Trophoblast cell (in vitro differentiated cells and primary cell): Measurements from ENCODE around the gene DCTN1. TPM values are rescaled to one million over a fixed set of nuclear protein-coding genes. Genes with fewer than 3 reads are reported as not detected.
A peak's percentile ranks its signal among the peaks of the same experiment; 100 is the strongest.

Source experiments
- DNase-seq, 2 donors: peaks; one replicate each; pipeline ENCODE4 v3.0.0-alpha.2; 2016
- H2AFZ ChIP-seq: 2 replicates; pipeline ENCODE4 v1.6.1; 2013; ENCODE audit warnings: low read length, moderate library complexity, mild to moderate bottlenecking; ENCODE audit not compliant: insufficient read depth, poor library complexity
- H2AK5ac ChIP-seq: 2 replicates; pipeline ENCODE4 v1.6.1; 2013; ENCODE audit warnings: mild to moderate bottlenecking, low read length
- H2BK120ac ChIP-seq: 2 replicates; pipeline ENCODE4 v1.6.1; 2013; ENCODE audit warnings: low read length, mild to moderate bottlenecking, moderate library complexity; ENCODE audit not compliant: insufficient read depth, poor library complexity
- H2BK12ac ChIP-seq: 2 replicates; pipeline ENCODE4 v1.6.1; 2013; ENCODE audit warnings: mild to moderate bottlenecking, low read length, moderate library complexity
- H2BK5ac ChIP-seq: 2 replicates; pipeline ENCODE4 v1.6.1; 2013; ENCODE audit warnings: low read length, low read depth, moderate library complexity, mild to moderate bottlenecking; ENCODE audit not compliant: poor library complexity
- H3K14ac ChIP-seq: 2 replicates; pipeline ENCODE4 v1.6.1; 2013; ENCODE audit warnings: mild to moderate bottlenecking, low read length
- H3K18ac ChIP-seq: 2 replicates; pipeline ENCODE4 v1.6.1; 2013; ENCODE audit warnings: mild to moderate bottlenecking, low read length
- H3K23ac ChIP-seq: 2 replicates; pipeline ENCODE4 v1.6.1; 2013; ENCODE audit warnings: low read length
- H3K27ac ChIP-seq: 2 replicates; pipeline ENCODE4 v1.5.1; 2013; ENCODE audit warnings: low read depth, mild to moderate bottlenecking, inconsistent platforms, low read length, moderate library complexity
- H3K27me3 ChIP-seq: 2 replicates; pipeline ENCODE4 v1.6.1; 2013; ENCODE audit warnings: inconsistent platforms, mild to moderate bottlenecking, low read length, moderate library complexity; ENCODE audit not compliant: insufficient read depth
- H3K36me3 ChIP-seq, 2 experiments: 1 replicate in 1 of 2; 2 replicates in 1 of 2; pipeline ENCODE4 v1.6.1; 2013; ENCODE audit warnings: low read length in 2 of 2, mild to moderate bottlenecking in 2 of 2, moderate library complexity in 1 of 2; ENCODE audit not compliant: insufficient read depth in 2 of 2, control insufficient read depth in 1 of 2
- H3K4ac ChIP-seq: 2 replicates; pipeline ENCODE4 v1.6.1; 2013; ENCODE audit warnings: low read depth, mild to moderate bottlenecking, low read length, moderate library complexity
- H3K4me1 ChIP-seq, 2 experiments: 1 replicate in 1 of 2; 2 replicates in 1 of 2; pipeline ENCODE4 v1.6.1; 2013; ENCODE audit warnings: low read length in 2 of 2, mild to moderate bottlenecking in 2 of 2, moderate library complexity in 1 of 2; ENCODE audit not compliant: insufficient read depth in 2 of 2, control insufficient read depth in 1 of 2
- H3K4me2 ChIP-seq: 2 replicates; pipeline ENCODE4 v1.6.1; 2013; ENCODE audit warnings: inconsistent platforms, mild to moderate bottlenecking, low read length, moderate library complexity
- H3K4me3 ChIP-seq: 2 replicates; pipeline ENCODE4 v1.5.1; 2013; ENCODE audit warnings: mild to moderate bottlenecking, low read depth, low read length, inconsistent platforms
- H3K79me1 ChIP-seq: one replicate; pipeline ENCODE4 v1.6.1; 2013; ENCODE audit warnings: low read length
- H3K79me2 ChIP-seq: 2 replicates; pipeline ENCODE4 v1.6.1; 2013; ENCODE audit warnings: low read length, mild to moderate bottlenecking; ENCODE audit not compliant: control insufficient read depth, insufficient read depth, poor library complexity
- H3K9ac ChIP-seq: 2 replicates; pipeline ENCODE4 v1.6.1; 2013; ENCODE audit warnings: mild to moderate bottlenecking, low read length
- H3K9me3 ChIP-seq: 2 replicates; pipeline ENCODE4 v1.6.1; 2013; ENCODE audit warnings: low read depth, mild to moderate bottlenecking, control low read depth, inconsistent platforms, low read length; ENCODE audit not compliant: insufficient read depth
- H4K12ac ChIP-seq: 2 replicates; pipeline ENCODE4 v1.6.1; 2013; ENCODE audit warnings: low read depth, mild to moderate bottlenecking, low read length, moderate library complexity
- H4K8ac ChIP-seq: 2 replicates; pipeline ENCODE4 v1.6.1; 2013; ENCODE audit warnings: low read depth, mild to moderate bottlenecking, low read length, moderate library complexity
- H4K91ac ChIP-seq: one replicate; pipeline ENCODE4 v1.6.1; 2013; ENCODE audit warnings: low read depth, mild to moderate bottlenecking, low read length, moderate library complexity
- WGBS: extraction: QIAGEN DNeasy Blood & Tissue Kit; methylation state at CpG from one replicate; pipeline ENCODE4 v1.1.7; 2013; ENCODE audit warnings: missing lambda C conversion rate; ENCODE audit not compliant: insufficient read length, insufficient coverage; ENCODE audit errors: extremely low coverage; 5-methylcytosine and 5-hydroxymethylcytosine counted together
- polyA plus RNA-seq: library from polyadenylated mRNA; stranded (reverse); fragments of 200-250 nt; gene quantifications from 2 replicates; pipeline ENCODE4 v1.2.3, GENCODE V29; 2013

The DCTN1 gene
- 155 and 165 TPM in 2 replicates for polyA plus RNA-seq

- Histone ChIP-seq H3K27me3 (no peaks in the 10 kb centered on the region), H3K14ac (no peak within 1 kb of the TSS), H3K9ac (no peak within 1 kb of the TSS), H3K79me2 (peaks cover 3% of the 10 kb centered on the region), H2BK5ac (no peak within 1 kb of the TSS), H3K79me1 (no peaks in the 10 kb centered on the region), H3K4ac (peak within 1 kb of the TSS; percentile 53), H2AK5ac (no peak within 1 kb of the TSS), H3K27ac (no peak within 1 kb of the TSS), H3K36me3 (peaks cover 14 to 26% of the 10 kb centered on the region in 2 experiments), H3K18ac (peak within 1 kb of the TSS; percentile 22), H2BK12ac (no peak within 1 kb of the TSS), H2AFZ (no peak within 1 kb of the TSS), H3K9me3 (no peaks in the 10 kb centered on the region), H3K4me1 (peaks cover 5 to 8% of the 10 kb centered on the region in 2 experiments), H2BK120ac (no peak within 1 kb of the TSS), H3K4me2 (peak within 1 kb of the TSS; percentile 35), H4K12ac (no peak within 1 kb of the TSS), H3K4me3 (no peak within 1 kb of the TSS), H3K23ac (no peak within 1 kb of the TSS), H4K91ac (no peak within 1 kb of the TSS), H4K8ac (no peak within 1 kb of the TSS)
- WGBS, result no CpG with 5 or more reads among the region's 14 CpGs
- peak in 1 of 2 donors; percentile 6 for DNase-seq
These were observed at the start of gene DCTN1 for GRCh38 chr2:74379851-74380789. Gene DCTN1, minus strand, starts transcription at chr2:74380311. Its CDS starts 274 bp downstream, at chr2:74380037.

GRCh38 chr2:74428675-74429074 lies 48.6 kb upstream of the DCTN1 start:
- H2BK12ac ChIP-seq, result no peak overlapping the region

GRCh38 chr2:74427551-74427950 lies 47.4 kb upstream of the DCTN1 start:
- Histone ChIP-seq H2BK12ac (no peak overlapping the region), H3K27ac (no peak overlapping the region), H3K4me2 (no peak overlapping the region), H3K4me1 (no peaks in the 10 kb centered on the region), H2AFZ (no peak overlapping the region), H3K4ac (no peak overlapping the region), H3K79me1 (no peaks in the 10 kb centered on the region), H3K27me3 (no peaks in the 10 kb centered on the region), H3K4me3 (no peak overlapping the region), H3K79me2 (no peaks in the 10 kb centered on the region), H4K12ac (no peak overlapping the region), H3K23ac (no peak overlapping the region), H2AK5ac (no peak overlapping the region), H4K91ac (no peak overlapping the region), H2BK120ac (no peak overlapping the region), H3K14ac (no peak overlapping the region), H3K9ac (no peak overlapping the region), H3K36me3 (peaks cover 62 to 74% of the 10 kb centered on the region in 2 experiments), H2BK5ac (no peak overlapping the region), H4K8ac (no peak overlapping the region), H3K18ac (no peak overlapping the region), H3K9me3 (peaks cover 1% of the 10 kb centered on the region)
- DNase-seq, result no peak
- WGBS, result no CpG with 5 or more reads among the region's 3 CpGs

More at GRCh38 chr2:74428675-74429074, 48.6 kb upstream of the DCTN1 start:
- Histone ChIP-seq H2BK5ac (no peak overlapping the region), H3K79me1 (no peaks in the 10 kb centered on the region), H3K4me3 (no peak overlapping the region), H4K91ac (no peak overlapping the region), H3K4me2 (no peak overlapping the region), H2BK120ac (no peak overlapping the region), H3K23ac (no peak overlapping the region), H2AK5ac (no peak overlapping the region), H4K8ac (no peak overlapping the region), H3K4ac (no peak overlapping the region), H3K36me3 (peaks cover 63 to 76% of the 10 kb centered on the region in 2 experiments), H3K14ac (no peak overlapping the region), H2AFZ (no peak overlapping the region), H4K12ac (no peak overlapping the region), H3K18ac (no peak overlapping the region), H3K9ac (no peak overlapping the region), H3K79me2 (no peaks in the 10 kb centered on the region), H3K27me3 (no peaks in the 10 kb centered on the region), H3K9me3 (peaks cover 1% of the 10 kb centered on the region), H3K27ac (no peak overlapping the region), H3K4me1 (no peaks in the 10 kb centered on the region)
- WGBS, result no CpG with 5 or more reads among the region's 5 CpGs
- no peak for DNase-seq

- no peak overlapping the region for H3K18ac ChIP-seq
- H3K4me2 ChIP-seq, result no peak overlapping the region
These were observed 46.2 kb upstream of the DCTN1 start for GRCh38 chr2:74426181-74426758.

More at GRCh38 chr2:74426181-74426758, 46.2 kb upstream of the DCTN1 start:
- H4K8ac ChIP-seq, result no peak overlapping the region
- H3K9ac ChIP-seq, result no peak overlapping the region
- H3K14ac ChIP-seq, result no peak overlapping the region
- H2BK12ac ChIP-seq, result no peak overlapping the region
- H3K9me3 ChIP-seq, result no peaks in the 10 kb centered on the region
- no peaks in the 10 kb centered on the region for H3K27me3 ChIP-seq
- no peak overlapping the region for H2AFZ ChIP-seq
- WGBS, result no CpG with 5 or more reads among the region's 14 CpGs
- no peak overlapping the region for H2BK5ac ChIP-seq
- H3K36me3 ChIP-seq, result peaks cover 53 to 63% of the 10 kb centered on the region in 2 experiments
- H3K79me2 ChIP-seq, result peaks cover 1% of the 10 kb centered on the region
- no peak for DNase-seq
- no peak overlapping the region for H4K91ac ChIP-seq
- H4K12ac ChIP-seq, result no peak overlapping the region
- peaks cover 4 to 7% of the 10 kb centered on the region in 2 experiments for H3K4me1 ChIP-seq
- no peak overlapping the region for H2AK5ac ChIP-seq
- no peak overlapping the region for H3K4ac ChIP-seq
- H3K79me1 ChIP-seq, result no peaks in the 10 kb centered on the region
- no peak overlapping the region for H2BK120ac ChIP-seq
- no peak overlapping the region for H3K23ac ChIP-seq
- no peak overlapping the region for H3K4me3 ChIP-seq
- no peak overlapping the region for H3K27ac ChIP-seq
